Measurements from ENCODE around the gene FLNB. TPM values are rescaled to one million over a fixed set of nuclear protein-coding genes. Genes with fewer than 3 reads are reported as not detected.

The FLNB gene
- total RNA-seq, 2 donors from 2014 or later = 46.1 to 56.7 TPM

DNA sequence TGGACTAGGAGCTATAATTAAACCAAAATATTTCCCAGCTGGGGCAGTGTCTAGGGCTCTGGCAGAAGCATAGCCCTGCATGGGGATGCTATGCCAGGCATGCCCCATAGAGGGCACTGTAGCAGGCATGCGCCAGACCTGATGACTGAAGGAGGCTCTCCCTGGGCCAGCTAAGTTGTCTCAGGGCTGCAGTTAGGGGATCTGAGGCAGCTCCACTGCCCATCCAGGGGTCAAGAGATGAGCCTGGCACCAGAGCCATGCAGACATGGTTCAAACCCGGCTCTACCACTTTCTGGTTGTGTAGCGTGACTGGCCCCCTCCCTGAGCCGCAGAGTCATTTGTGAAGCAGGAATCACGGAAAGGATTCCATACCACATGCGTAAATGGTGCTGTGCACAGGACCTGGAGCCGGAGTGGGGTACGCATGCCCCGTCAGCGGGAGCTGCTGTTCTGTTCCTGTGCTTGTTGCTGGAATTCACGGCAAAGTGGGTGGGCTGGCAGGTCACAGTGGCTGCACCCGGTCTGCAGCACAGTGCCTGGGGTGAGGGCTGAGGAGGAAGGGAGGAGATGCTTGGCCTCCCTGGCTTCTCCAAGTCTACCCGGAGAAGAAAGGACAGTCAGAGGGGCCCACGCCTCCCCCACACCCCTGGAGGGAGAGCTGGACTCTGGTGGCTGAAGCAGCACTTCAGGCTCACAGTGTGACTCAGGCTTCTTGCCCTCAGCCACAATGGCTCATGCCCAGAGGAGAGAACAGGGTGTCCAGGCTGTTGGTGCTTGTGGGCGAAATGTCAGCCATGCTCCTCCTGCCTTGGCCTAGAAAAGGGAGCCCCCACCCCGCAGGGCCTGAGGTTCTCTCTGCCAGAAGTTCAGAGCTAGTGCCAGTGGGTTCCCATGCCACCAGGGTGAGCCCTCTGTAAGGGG is 159.5 kb downstream of the FLNB start:
- peak; percentile 66 to 78 for DNase-seq
- Mint-ChIP-seq H3K27ac (no peak overlapping the region), H3K4me3 (no peak overlapping the region), H3K9me3 (no peaks in the 10 kb centered on the region), H3K4me1 (ENCODE audit: low read depth) (no peaks in the 10 kb centered on the region), H3K36me3 (ENCODE audit: insufficient read depth in 2 of 2) (no peaks in the 10 kb centered on the region), H3K27me3 (ENCODE audit: low read depth) (no peaks in the 10 kb centered on the region)
- ATAC-seq (replicated peaks in 1 of 2) = peak; percentile 85 to 86

DNA sequence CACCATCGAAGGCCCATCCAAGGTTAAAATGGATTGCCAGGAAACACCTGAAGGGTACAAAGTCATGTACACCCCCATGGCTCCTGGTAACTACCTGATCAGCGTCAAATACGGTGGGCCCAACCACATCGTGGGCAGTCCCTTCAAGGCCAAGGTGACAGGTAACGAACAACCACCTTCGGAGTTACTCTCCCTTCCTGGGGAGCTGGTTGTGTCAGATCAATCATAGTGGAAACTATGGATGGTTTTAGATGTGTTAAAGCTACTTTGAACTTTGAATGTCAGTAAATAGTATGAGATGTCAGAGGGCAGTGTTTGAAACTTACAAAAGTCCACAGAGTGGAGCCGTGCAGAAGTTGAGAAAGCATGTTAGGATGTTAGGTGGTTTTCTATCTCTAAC is 160.3 kb downstream of the FLNB start:
- H3K27ac Mint-ChIP-seq = no peak overlapping the region
- ATAC-seq (replicated peaks in 1 of 2) = no peak

DNA sequence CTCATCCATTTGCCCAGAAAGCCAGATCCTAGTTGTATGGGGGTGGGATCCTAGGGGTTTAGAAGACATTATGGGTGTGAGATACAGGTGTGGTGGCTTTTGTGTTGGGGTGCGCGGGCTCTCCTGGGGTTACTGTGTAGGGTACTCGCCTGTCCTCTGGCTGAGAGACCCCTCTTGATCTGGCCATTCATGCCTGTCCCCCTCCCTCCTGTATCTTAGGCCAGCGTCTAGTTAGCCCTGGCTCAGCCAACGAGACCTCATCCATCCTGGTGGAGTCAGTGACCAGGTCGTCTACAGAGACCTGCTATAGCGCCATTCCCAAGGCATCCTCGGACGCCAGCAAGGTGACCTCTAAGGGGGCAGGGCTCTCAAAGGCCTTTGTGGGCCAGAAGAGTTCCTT is 161.1 kb downstream of the FLNB start:
- Mint-ChIP-seq H3K4me3 (no peak overlapping the region), H3K27ac (no peak overlapping the region)

More for the DNA sequence above, 160.3 kb downstream of the FLNB start:
- Mint-ChIP-seq H3K4me3 (no peak overlapping the region), H3K27me3 (ENCODE audit: low read depth) (no peaks in the 10 kb centered on the region), H3K4me1 (ENCODE audit: low read depth) (no peaks in the 10 kb centered on the region), H3K36me3 (ENCODE audit: insufficient read depth in 2 of 2) (no peaks in the 10 kb centered on the region), H3K9me3 (no peaks in the 10 kb centered on the region)
- DNase-seq = no peak

DNA sequence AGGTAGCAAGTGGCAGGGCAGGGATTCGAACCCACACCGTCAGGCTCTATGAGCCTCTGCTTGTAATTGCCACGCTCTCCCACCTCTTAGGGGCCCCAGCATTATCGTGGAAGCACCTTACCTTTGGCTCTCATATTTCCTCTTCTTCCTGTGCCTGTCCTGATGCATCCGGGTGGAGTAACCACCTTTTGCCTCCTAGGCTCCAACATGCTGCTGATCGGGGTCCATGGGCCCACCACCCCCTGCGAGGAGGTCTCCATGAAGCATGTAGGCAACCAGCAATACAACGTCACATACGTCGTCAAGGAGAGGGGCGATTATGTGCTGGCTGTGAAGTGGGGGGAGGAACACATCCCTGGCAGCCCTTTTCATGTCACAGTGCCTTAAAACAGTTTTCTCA is 162.2 kb downstream of the FLNB start:
- Mint-ChIP-seq H3K9me3 (no peaks in the 10 kb centered on the region), H3K27ac (no peak overlapping the region), H3K4me1 (ENCODE audit: low read depth) (no peaks in the 10 kb centered on the region), H3K36me3 (ENCODE audit: insufficient read depth in 2 of 2) (no peaks in the 10 kb centered on the region), H3K4me3 (no peak overlapping the region), H3K27me3 (ENCODE audit: low read depth) (no peaks in the 10 kb centered on the region)
- no peak for ATAC-seq (replicated peaks in 1 of 2)
- no peak for DNase-seq

More for the DNA sequence above, 161.1 kb downstream of the FLNB start:
- H3K27me3 Mint-ChIP-seq (ENCODE audit: low read depth) = no peaks in the 10 kb centered on the region
- H3K9me3 Mint-ChIP-seq = no peaks in the 10 kb centered on the region
- H3K36me3 Mint-ChIP-seq (ENCODE audit: insufficient read depth in 2 of 2) = no peaks in the 10 kb centered on the region
- no peak for DNase-seq
- no peaks in the 10 kb centered on the region for H3K4me1 Mint-ChIP-seq (ENCODE audit: low read depth)
- ATAC-seq (replicated peaks in 1 of 2) = no peak

DNA sequence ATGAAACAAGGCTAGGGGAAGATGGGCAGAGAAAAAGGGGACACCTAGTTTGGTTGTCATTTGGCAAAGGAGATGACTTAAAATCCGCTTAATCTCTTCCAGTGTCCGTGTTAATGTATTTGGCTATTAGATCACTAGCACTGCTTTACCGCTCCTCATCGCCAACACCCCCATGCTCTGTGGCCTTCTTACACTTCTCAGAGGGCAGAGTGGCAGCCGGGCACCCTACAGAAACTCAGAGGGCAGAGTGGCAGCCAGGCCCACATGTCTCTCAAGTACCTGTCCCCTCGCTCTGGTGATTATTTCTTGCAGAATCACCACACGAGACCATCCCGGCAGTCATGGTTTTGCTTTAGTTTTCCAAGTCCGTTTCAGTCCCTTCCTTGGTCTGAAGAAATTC is 162.9 kb downstream of the FLNB start:
- Mint-ChIP-seq H3K36me3 (ENCODE audit: insufficient read depth in 2 of 2) (no peaks in the 10 kb centered on the region), H3K9me3 (no peaks in the 10 kb centered on the region), H3K27ac (no peak overlapping the region), H3K4me3 (no peak overlapping the region), H3K27me3 (ENCODE audit: low read depth) (no peaks in the 10 kb centered on the region), H3K4me1 (ENCODE audit: low read depth) (no peaks in the 10 kb centered on the region)
- no peak for ATAC-seq (replicated peaks in 1 of 2)
- no peak for DNase-seq

DNA sequence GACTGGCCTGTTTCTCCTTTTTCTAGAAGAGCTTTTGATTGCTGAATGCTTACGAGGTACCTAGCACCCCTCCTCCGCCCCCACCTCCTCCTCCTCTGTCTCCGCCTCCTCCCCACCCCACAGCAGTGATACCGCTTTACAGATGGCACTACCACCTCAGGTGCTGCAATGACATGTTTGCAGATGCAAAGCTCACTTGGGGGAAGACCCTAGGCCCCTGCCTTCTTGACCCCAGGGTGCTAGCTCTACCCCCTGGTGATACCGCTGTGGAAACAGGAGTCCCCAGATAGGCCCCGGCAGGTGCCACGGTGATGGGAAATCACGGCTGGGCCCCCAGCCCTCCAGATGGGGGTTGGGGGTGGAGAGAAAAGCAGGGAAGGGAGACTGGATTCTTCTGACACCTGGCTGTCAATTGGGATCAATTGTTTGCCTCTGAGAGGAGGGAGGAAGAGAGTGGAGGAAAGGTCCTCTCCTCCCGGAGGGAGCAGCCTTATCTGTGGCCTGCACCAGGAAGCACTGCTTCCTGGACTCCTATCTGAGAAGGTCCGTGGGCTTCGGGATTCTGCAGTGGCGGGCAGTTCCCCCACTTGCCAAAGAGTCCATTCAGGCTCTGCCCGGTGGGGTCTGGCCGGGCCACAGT is 164.9 kb downstream of the FLNB start:
- Mint-ChIP-seq H3K27ac (no peak overlapping the region), H3K9me3 (no peaks in the 10 kb centered on the region), H3K4me3 (no peak overlapping the region), H3K27me3 (ENCODE audit: low read depth) (no peaks in the 10 kb centered on the region), H3K4me1 (ENCODE audit: low read depth) (peaks cover 12% of the 10 kb centered on the region), H3K36me3 (ENCODE audit: insufficient read depth in 2 of 2) (no peaks in the 10 kb centered on the region)
- no peak for ATAC-seq (replicated peaks in 1 of 2)
- DNase-seq = no peak

DNA sequence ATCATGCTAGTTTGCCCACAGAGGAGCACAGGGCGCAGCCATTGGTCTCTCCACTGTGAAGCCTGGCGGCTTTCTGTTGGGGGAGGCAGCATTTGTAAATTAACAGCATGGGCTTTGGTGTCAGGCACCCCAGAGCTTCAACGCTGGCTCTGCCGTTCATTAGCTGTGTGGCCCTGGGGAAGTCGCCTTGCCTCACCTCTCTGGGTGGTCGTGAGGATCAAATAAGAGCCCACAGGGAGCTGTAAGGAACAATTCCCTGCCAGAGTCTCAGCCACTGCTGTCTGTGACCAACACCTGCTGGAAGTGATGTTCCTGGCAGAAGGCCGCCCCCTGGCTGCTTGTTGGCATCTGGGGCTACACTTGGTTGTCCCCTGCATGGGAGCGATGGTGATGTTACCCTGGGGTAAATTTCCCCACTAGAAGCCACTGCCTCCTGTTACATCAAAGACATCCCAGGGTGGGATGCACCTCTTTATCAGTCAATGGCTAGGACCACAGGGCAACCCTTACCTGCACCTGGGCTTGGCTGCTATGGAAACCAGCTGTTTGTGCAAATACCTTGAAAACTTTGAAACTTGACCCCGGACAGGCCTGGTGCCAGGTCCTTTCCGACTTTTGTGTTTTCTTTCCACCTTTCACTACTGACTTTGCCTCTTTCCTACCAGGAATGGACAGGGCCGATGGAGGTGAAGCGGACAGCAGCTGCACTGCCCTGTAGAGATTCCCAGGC is 165.6 kb downstream of the FLNB start:
- Mint-ChIP-seq H3K4me1 (ENCODE audit: low read depth) (peaks cover 19% of the 10 kb centered on the region), H3K27ac (no peak overlapping the region), H3K36me3 (ENCODE audit: insufficient read depth in 2 of 2) (no peaks in the 10 kb centered on the region), H3K9me3 (no peaks in the 10 kb centered on the region), H3K27me3 (ENCODE audit: low read depth) (no peaks in the 10 kb centered on the region), H3K4me3 (no peak overlapping the region)
- ATAC-seq (replicated peaks in 1 of 2) (peak in 1 of 2 donors; percentile 24), DNase-seq (peak; percentile 58 to 61)

DNA sequence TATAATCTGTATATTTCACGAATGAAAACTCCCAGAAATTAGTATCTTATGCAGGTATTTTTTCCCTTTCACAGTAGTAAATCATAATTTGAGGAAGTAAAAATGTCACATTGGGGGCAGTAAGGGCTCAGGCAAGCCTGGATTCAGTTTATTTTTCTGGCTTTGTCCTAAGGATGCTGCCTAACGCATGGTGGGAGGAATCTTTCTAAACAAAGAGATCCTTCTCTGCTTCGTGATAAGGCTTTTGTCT is 166.9 kb downstream of the FLNB start:
- ATAC-seq (replicated peaks in 1 of 2) (no peak), DNase-seq (no peak)
- Mint-ChIP-seq H3K36me3 (ENCODE audit: insufficient read depth in 2 of 2) (no peaks in the 10 kb centered on the region), H3K27ac (no peak overlapping the region), H3K4me1 (ENCODE audit: low read depth) (peaks cover 24% of the 10 kb centered on the region), H3K4me3 (no peak overlapping the region), H3K9me3 (no peaks in the 10 kb centered on the region), H3K27me3 (ENCODE audit: low read depth) (no peaks in the 10 kb centered on the region)

DNA sequence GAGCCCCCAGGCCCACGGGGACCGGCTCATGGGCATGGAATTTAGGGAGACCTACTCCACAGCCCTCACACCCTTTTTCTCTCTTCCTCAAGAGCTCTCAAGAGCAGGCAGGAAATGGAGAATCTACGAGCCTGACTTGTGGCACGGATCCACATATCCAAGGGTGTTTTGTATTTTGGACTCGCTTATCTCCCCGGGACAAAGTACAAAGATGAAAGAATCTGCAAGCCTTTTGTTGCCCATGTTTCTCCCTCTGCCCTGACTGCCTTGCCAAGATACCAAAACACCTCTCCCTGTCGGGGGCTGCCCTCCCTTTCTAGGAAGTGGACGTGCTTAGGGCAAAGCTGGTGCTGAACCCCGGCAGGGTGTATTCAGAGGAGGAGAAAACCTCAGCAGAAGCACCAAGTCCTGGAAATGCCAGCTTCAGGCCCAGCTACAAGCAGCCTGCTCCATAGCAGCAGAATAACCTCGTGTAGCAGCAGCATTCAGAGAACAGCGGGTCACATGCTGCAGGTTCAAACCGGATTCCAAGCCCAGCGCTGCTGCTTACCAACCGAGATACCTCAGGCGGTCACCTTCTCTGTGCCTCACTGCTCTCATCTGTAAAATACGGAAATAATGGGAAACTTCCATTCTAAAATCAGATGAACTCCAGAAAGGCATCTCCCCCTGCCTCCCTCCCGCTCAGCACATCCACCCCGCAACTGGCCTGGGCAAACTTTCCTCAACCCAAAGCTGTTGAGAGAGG is 167.4 kb downstream of the FLNB start:
- Mint-ChIP-seq H3K9me3 (no peaks in the 10 kb centered on the region), H3K36me3 (ENCODE audit: insufficient read depth in 2 of 2) (no peaks in the 10 kb centered on the region), H3K27me3 (ENCODE audit: low read depth) (no peaks in the 10 kb centered on the region), H3K4me1 (ENCODE audit: low read depth) (peaks cover 24% of the 10 kb centered on the region), H3K27ac (no peak overlapping the region), H3K4me3 (no peak overlapping the region)
- DNase-seq (no peak), ATAC-seq (replicated peaks in 1 of 2) (no peak)

DNA sequence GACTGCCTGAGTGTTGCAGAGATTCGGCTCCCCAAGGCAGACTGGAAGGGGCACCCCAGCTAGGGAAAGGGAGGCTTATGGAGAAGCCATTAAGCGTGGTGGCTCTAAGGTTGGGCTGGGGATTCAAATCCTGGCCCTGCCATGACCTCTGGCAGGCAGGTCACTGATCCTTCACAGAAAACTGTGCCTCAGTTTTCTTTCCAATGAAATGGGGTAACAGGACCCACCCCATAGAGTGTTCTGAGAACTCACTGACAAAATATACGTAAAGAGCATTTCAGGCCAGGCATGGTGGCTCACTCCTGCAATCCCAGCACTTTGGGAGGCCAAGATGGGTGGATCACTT is 167.9 kb downstream of the FLNB start:
- Mint-ChIP-seq H3K27ac (no peak overlapping the region), H3K4me3 (no peak overlapping the region), H3K4me1 (ENCODE audit: low read depth) (peaks cover 24% of the 10 kb centered on the region), H3K27me3 (ENCODE audit: low read depth) (no peaks in the 10 kb centered on the region), H3K9me3 (no peaks in the 10 kb centered on the region), H3K36me3 (ENCODE audit: insufficient read depth in 2 of 2) (no peaks in the 10 kb centered on the region)
- no peak for ATAC-seq (replicated peaks in 1 of 2)
- DNase-seq = no peak

DNA sequence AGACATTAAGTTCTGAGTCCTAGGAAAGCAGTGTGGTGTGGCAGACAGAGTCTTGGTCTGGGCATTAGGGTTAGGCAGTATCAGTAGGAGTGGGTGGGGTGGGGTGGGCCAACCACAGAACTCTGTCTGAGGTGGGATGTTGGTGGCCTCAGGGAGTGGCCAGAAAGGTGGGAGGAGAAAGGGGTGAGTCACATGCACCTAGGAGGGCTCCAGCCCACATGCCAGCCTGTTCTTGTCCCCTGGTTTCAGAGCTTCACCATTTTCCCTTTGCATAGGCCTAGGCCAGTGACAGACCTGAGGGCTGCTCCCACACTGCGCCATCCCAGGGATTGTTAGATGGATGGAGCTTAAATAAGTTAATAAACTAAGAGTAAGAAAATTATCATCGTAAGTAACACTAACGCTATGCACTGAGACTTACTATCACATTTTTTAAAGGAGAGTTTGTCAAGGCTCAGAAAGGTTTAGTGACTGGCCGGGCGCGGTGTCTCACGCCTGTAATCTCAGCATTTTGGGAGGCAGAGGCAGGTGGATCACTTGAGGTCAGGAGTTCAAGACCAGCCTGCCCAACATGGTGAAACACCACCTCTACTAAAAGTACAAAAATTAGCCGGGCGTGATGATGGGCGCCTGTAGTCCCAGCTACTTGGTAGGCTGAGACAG is 168.7 kb downstream of the FLNB start:
- Mint-ChIP-seq H3K36me3 (ENCODE audit: insufficient read depth in 2 of 2) (no peaks in the 10 kb centered on the region), H3K27me3 (ENCODE audit: low read depth) (no peaks in the 10 kb centered on the region), H3K4me3 (peak overlapping the region; percentile 79 to 83), H3K4me1 (ENCODE audit: low read depth) (peaks cover 28% of the 10 kb centered on the region), H3K27ac (no peak overlapping the region), H3K9me3 (no peaks in the 10 kb centered on the region)
- ATAC-seq (replicated peaks in 1 of 2) (peak; percentile 4 to 12), DNase-seq (peak in 1 of 2 donors; percentile 26)

DNA sequence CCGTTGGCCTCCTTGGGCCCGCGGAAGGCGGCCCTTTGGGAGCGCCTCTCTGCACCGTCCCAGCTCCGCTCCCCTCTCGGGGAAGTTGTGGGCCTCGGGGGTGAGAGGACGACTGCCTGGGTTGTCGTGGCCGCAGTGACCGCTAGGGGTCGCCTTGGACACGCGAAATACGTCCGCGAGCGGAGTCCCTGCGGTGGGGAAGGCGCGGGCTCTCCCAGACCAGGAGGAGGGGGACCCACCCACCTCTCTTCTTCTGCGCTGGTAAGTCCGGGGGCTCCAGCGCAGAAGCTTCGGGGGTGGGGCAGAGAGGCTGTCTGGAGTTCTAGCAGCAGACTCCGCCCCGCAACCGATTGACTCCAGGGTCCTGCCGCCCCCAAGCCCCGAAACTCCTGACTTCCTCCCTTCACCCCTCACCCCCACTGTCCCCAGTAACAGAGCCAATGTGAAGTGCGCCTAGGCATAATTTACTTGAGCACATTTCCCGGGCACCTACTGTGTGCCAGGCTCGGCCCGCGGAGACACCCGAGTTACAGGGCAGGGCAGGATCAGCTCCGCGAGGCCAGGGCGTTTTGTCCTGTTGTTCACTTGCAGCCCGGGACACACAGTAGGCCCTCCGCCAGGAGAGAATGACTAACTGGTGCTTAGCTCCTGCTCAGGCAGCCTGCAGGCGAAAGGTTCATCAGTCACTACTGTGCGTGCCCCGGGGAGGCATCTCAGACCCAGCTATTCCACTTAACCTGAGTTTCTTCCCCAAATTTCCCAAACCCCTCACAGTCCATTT is 169.7 kb downstream of the FLNB start:
- Mint-ChIP-seq H3K9me3 (no peaks in the 10 kb centered on the region), H3K27ac (no peak overlapping the region), H3K4me3 (peak overlapping the region; percentile 79 to 83), H3K27me3 (ENCODE audit: low read depth) (no peaks in the 10 kb centered on the region), H3K4me1 (ENCODE audit: low read depth) (peaks cover 28% of the 10 kb centered on the region), H3K36me3 (ENCODE audit: insufficient read depth in 2 of 2) (no peaks in the 10 kb centered on the region)
- DNase-seq (peak; percentile 92 to 94), ATAC-seq (replicated peaks in 1 of 2) (peak; percentile 81)
